ENCODE results near the gene FLG2. TPM values are rescaled to one million over a fixed set of nuclear protein-coding genes. Genes with fewer than 3 reads are reported as not detected.

Gene FLG2
- total and polyA plus RNA-seq, 10 of the 15 experiments (the other 5 are each of a cell fraction or from before 2014, with no cell fraction given): not detected

GRCh38 chr1:152372672-152373071 is 12.9 kb upstream of the FLG2 start:
- Histone ChIP-seq H3K9me3 (replicated peaks; ENCODE audit: control insufficient read depth, insufficient read depth, low read length) (no peaks in the 10 kb centered on the region; the same call in 1 of the 3 replicates), H3K4me1 (ENCODE audit: control insufficient read depth, insufficient read depth, low read length) (no peaks in the 10 kb centered on the region), H3K27ac (ENCODE audit: control insufficient read depth, insufficient read depth) (no peak overlapping the region), H3K79me2 (ENCODE audit: control insufficient read depth, insufficient read depth, low read length) (no peaks in the 10 kb centered on the region), H3K27me3 (replicated peaks in 1 of 2; ENCODE audit: control insufficient read depth in 2 of 2, insufficient read depth in 2 of 2, low read length in 1 of 2) (no peaks in the 10 kb centered on the region), H3K4me3 (no peak overlapping the region), H3K36me3 (ENCODE audit: control insufficient read depth in 2 of 2, insufficient read depth in 2 of 2, low read length in 1 of 2) (no peaks in the 10 kb centered on the region), H3K4me2 (ENCODE audit: control insufficient read depth, insufficient read depth) (no peak overlapping the region), H3K9ac (ENCODE audit: control insufficient read depth, insufficient read depth, low read length) (no peak overlapping the region), H2AFZ (ENCODE audit: control insufficient read depth, low read depth, low read length) (no peak overlapping the region), H4K20me1 (ENCODE audit: control insufficient read depth, insufficient read depth) (no peaks in the 10 kb centered on the region)
- no TSS peak for BruUV-seq (replicated peaks)
- FAIRE-seq: no peak
- intact Hi-C loops (cut with micrococcal nuclease; ENCODE audit: unreplicated experiment): no loop called here
- 0% methylated on average over 1 of the region's 1 CpG for WGBS (ENCODE audit: insufficient coverage, insufficient replicate concordance, low lambda C conversion rate, missing lambda C conversion rate)
- ChIA-PET POLR2A (no interaction called here), RAD21 (ENCODE audit: unreplicated experiment) (no interaction called here), CTCF (interaction anchor here (0.5 kb wide), 1 partner anchor 8 kb away, joined by 5 read pairs; no protein-coding TSS in a partner anchor), SMC1A (ENCODE audit: uncharacterized antibody, unreplicated experiment) (no interaction called here)
- no peak for ATAC-seq
- in situ Hi-C loops (cut with MboI): no loop called here
- DNase-seq (ENCODE audit: low read depth, low spot score): no peak
- TF ChIP-seq TCF12 (IDR thresholded peaks at IDR 0.05; ENCODE audit: low read depth, low read length) (no peak), SP1 (IDR thresholded peaks at IDR 0.05; ENCODE audit: low read depth, low read length) (no peak)

GRCh38 chr1:152367436-152367835 is 7.6 kb upstream of the FLG2 start:
- H3K4me2 ChIP-seq (ENCODE audit: control insufficient read depth, insufficient read depth): no peak overlapping the region
- ChIA-PET CTCF (interaction anchor here (1.2 to 1.4 kb wide), 2 partner anchors 8 to 19 kb away, joined by 3 to 7 read pairs; no protein-coding TSS in a partner anchor), RAD21 (ENCODE audit: unreplicated experiment) (no interaction called here), SMC1A (ENCODE audit: uncharacterized antibody, unreplicated experiment) (no interaction called here), POLR2A (no interaction called here)
- ATAC-seq (no peak), FAIRE-seq (no peak), DNase-seq (ENCODE audit: low read depth, low spot score) (no peak)
- no TSS peak for BruUV-seq (replicated peaks)
- no peak overlapping the region for H3K4me3 ChIP-seq
- H3K9me3 ChIP-seq (replicated peaks; ENCODE audit: control insufficient read depth, insufficient read depth, low read length): no peaks in the 10 kb centered on the region; the same call in 1 of the 3 replicates
- no peak overlapping the region for H2AFZ ChIP-seq (ENCODE audit: control insufficient read depth, low read depth, low read length)
- H3K36me3 ChIP-seq (ENCODE audit: control insufficient read depth in 2 of 2, insufficient read depth in 2 of 2, low read length in 1 of 2): no peaks in the 10 kb centered on the region
- intact Hi-C loops (cut with micrococcal nuclease; ENCODE audit: unreplicated experiment) (no loop called here), in situ Hi-C loops (cut with MboI) (no loop called here)
- H3K4me1 ChIP-seq (ENCODE audit: control insufficient read depth, insufficient read depth, low read length): no peaks in the 10 kb centered on the region
- WGBS (ENCODE audit: insufficient coverage, insufficient replicate concordance, low lambda C conversion rate, missing lambda C conversion rate): 0% methylated on average over 1 of the region's 1 CpG
- H4K20me1 ChIP-seq (ENCODE audit: control insufficient read depth, insufficient read depth): no peaks in the 10 kb centered on the region
- no peaks in the 10 kb centered on the region for H3K79me2 ChIP-seq (ENCODE audit: control insufficient read depth, insufficient read depth, low read length)
- no peaks in the 10 kb centered on the region for H3K27me3 ChIP-seq (replicated peaks in 1 of 2; ENCODE audit: control insufficient read depth in 2 of 2, insufficient read depth in 2 of 2, low read length in 1 of 2)
- no peak overlapping the region for H3K9ac ChIP-seq (ENCODE audit: control insufficient read depth, insufficient read depth, low read length)
- no peak overlapping the region for H3K27ac ChIP-seq (ENCODE audit: control insufficient read depth, insufficient read depth)
- no peak for TF ChIP-seq GATAD2B (conservative IDR thresholded peaks at IDR 0.05; ENCODE audit: low read depth)
- TF ChIP-seq MTA3 (IDR thresholded peaks at IDR 0.05; ENCODE audit: borderline replicate concordance, low read length): no peak
- TF ChIP-seq ZNF592 (IDR thresholded peaks at IDR 0.05): no peak
- no peak for TF ChIP-seq TCF12 (IDR thresholded peaks at IDR 0.05; ENCODE audit: low read depth, low read length)
- no peak for TF ChIP-seq CEBPB (IDR thresholded peaks at IDR 0.05; ENCODE audit: borderline replicate concordance in 1 of 2, low read depth in 2 of 2, low read length in 2 of 2)
- TF ChIP-seq ZNF274 (IDR thresholded peaks at IDR 0.05; ENCODE audit: insufficient read depth, insufficient read length): no peak
- no peak for TF ChIP-seq POLR2AphosphoS5 (IDR thresholded peaks at IDR 0.05; ENCODE audit: low read length)
- TF ChIP-seq DPF2 (IDR thresholded peaks at IDR 0.05): no peak
- TF ChIP-seq BCL11A (IDR thresholded peaks at IDR 0.05; ENCODE audit: low read depth, low read length): no peak
- no peak for TF ChIP-seq IKZF1 (conservative IDR thresholded peaks at IDR 0.05)
